H1 (cell line): Measurements from ENCODE around the gene CUEDC1. TPM values are rescaled to one million over a fixed set of nuclear protein-coding genes. Genes with fewer than 3 reads are reported as not detected.

ENCODE experiments used
- BACH1 ChIP-seq: IDR thresholded peaks from 2 replicates; pipeline ENCODE4 v1.6.1; 2012; ENCODE audit warnings: low read length, improper control_type of control experiment
- BCL11A ChIP-seq, 2 experiments: IDR thresholded peaks; one replicate each; pipeline ENCODE4 v1.6.1; 2011; ENCODE audit warnings: low read depth in 2 of 2, low read length in 2 of 2, mild to moderate bottlenecking in 2 of 2
- GTF2F1 ChIP-seq: IDR thresholded peaks from 2 replicates; pipeline ENCODE4 v1.6.1; 2012; ENCODE audit warnings: low read depth, low read length, improper control_type of control experiment, borderline replicate concordance
- HDAC6 ChIP-seq: IDR thresholded peaks from one replicate; pipeline ENCODE4 v1.7.1; 2012; ENCODE audit warnings: low read depth, mild to moderate bottlenecking, inconsistent platforms, low read length, moderate library complexity
- TCF12 ChIP-seq: IDR thresholded peaks from 2 replicates; pipeline ENCODE4 v1.6.1; 2011; ENCODE audit warnings: low read depth, mild to moderate bottlenecking, low read length
- polyA plus RNA-seq, 7 experiments: library from polyadenylated mRNA; depleted of rRNA in 3 of 7; stranded (reverse) in 5 of 7; unstranded in 2 of 7; fragments of >200 nt in 5 of 7; fragments of 200-250 nt in 2 of 7; gene quantifications; 1 replicate in 5 of 7; 2 replicates in 1 of 7; 4 replicates in 1 of 7; pipeline versions ENCODE4 v1.2.1 to v1.2.3, GENCODE V29; 2011 to 2013; ENCODE audit warnings: missing spikeins in 2 of 7, mixed read lengths in 2 of 7
- total RNA-seq: library from RNA; stranded (reverse); fragmentation: NEBNext Ultra II Directional; extraction: Animal tissue kit (Norgen Biotek cat#: 25700); gene quantifications from 2 replicates; pipeline ENCODE4 v1.2.1, GENCODE V29; 2021
- TF ChIP-seq, protein P1 (sequence below): IDR thresholded peaks from 2 replicates; pipeline ENCODE4 v1.6.1; 2011; ENCODE audit warnings: low read length, improper control_type of control experiment

Gene CUEDC1
- total and polyA plus RNA-seq, 2 of the 8 experiments (the other 6 are each of a cell fraction or from before 2014, with no cell fraction given): 4.0 to 10.7 TPM

DNA sequence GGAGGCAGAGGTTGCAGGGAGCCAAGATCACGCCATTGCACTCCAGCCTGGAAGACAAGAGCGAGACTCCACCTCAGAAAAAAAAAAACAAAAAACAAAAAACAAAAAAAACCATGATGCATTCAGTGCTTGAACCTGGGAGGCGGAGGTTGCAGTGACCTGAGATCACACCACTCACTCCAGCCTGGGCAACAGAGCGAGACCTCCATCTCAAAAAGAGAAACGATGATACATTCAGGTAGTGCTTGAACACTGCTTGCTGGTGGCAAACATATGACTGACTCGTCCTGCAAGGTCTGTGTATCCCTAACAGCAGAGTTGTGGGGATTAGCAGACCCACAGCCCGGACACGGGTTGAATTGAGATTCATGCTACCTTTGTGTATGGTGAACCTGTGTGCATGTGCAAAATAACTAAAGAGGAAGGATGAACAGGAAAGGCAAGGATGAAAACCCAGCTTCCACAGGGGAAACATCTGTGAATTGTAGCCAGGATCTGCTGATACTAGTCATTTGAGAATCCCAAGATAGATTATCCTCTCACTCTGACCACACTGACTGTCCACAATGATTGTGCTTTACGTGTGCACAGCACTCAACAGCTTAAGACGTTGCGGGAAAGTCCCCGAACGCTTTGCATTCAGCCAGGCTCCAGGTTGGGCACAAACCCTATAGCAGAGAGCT, 53.0 kb downstream of the CUEDC1 start (continued):
- TF ChIP-seq GTF2F1: no peak
- TF ChIP-seq TCF12: no peak
- TF ChIP-seq HDAC6: no peak
- TF ChIP-seq, protein P1, sequence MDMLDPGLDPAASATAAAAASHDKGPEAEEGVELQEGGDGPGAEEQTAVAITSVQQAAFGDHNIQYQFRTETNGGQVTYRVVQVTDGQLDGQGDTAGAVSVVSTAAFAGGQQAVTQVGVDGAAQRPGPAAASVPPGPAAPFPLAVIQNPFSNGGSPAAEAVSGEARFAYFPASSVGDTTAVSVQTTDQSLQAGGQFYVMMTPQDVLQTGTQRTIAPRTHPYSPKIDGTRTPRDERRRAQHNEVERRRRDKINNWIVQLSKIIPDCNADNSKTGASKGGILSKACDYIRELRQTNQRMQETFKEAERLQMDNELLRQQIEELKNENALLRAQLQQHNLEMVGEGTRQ: no peak
- no peak for TF ChIP-seq BACH1
- no peak for TF ChIP-seq BCL11A (IDR thresholded peaks at IDR 0.05; ENCODE audit: low read depth in 2 of 2, low read length in 2 of 2)
- TF ChIP-seq, all 59 proteins: peak for 0
